GM18861 (cell line): ENCODE measurements around the gene SARM1.

ENCODE experiments used
- ATAC-seq: cut with Tn5 transposase; IDR thresholded peaks from one replicate; pipeline ENCODE4 v1.9.1; 2021; ENCODE audit not compliant: unreplicated experiment

SARM1 gene

GRCh38 chr17:28392491-28392890, 21.0 kb downstream of the SARM1 start:
- no peak for ATAC-seq

- no peak for ATAC-seq
Observed at GRCh38 chr17:28394337-28395116, 23.0 kb downstream of the SARM1 start.

- no peak for ATAC-seq
Observed at GRCh38 chr17:28395426-28395825, 23.9 kb downstream of the SARM1 start.

GRCh38 chr17:28395968-28396367, 24.5 kb downstream of the SARM1 start:
- ATAC-seq = no peak

- no peak for ATAC-seq
Observed at GRCh38 chr17:28396635-28397239, 25.2 kb downstream of the SARM1 start.

GRCh38 chr17:28397275-28397674, 25.8 kb downstream of the SARM1 start:
- no peak for ATAC-seq

- no peak for ATAC-seq
Observed at GRCh38 chr17:28397687-28398279, 26.3 kb downstream of the SARM1 start.

GRCh38 chr17:28398280-28398981, 26.9 kb downstream of the SARM1 start:
- ATAC-seq = no peak

GRCh38 chr17:28399808-28400207, 28.3 kb downstream of the SARM1 start:
- no peak for ATAC-seq

GRCh38 chr17:28402224-28402630, 30.7 kb downstream of the SARM1 start:
- no peak for ATAC-seq

- ATAC-seq = no peak
Observed at GRCh38 chr17:28402844-28403243, 31.4 kb downstream of the SARM1 start.

- ATAC-seq = no peak
Observed at GRCh38 chr17:28404007-28404406, 32.5 kb downstream of the SARM1 start.

- ATAC-seq = no peak
Observed at GRCh38 chr17:28404461-28404811, 32.9 kb downstream of the SARM1 start.

- no peak for ATAC-seq
Observed at GRCh38 chr17:28404812-28405570, 33.5 kb downstream of the SARM1 start.

GRCh38 chr17:28405632-28406472, 34.4 kb downstream of the SARM1 start, which contains the start of gene SLC46A1:
Gene SLC46A1 (minus strand): TSS chr17:28406212. CDS start chr17:28406114, 98 bp downstream.
- ATAC-seq = peak; percentile 52

GRCh38 chr17:28406473-28406814, 35.0 kb downstream of the SARM1 start:
- no peak for ATAC-seq

- no peak for ATAC-seq
Observed at GRCh38 chr17:28407130-28407973, 35.9 kb downstream of the SARM1 start.

- ATAC-seq = no peak
Observed at GRCh38 chr17:28407974-28408306, 36.4 kb downstream of the SARM1 start.

GRCh38 chr17:28412099-28412498, 40.6 kb downstream of the SARM1 start:
- no peak for ATAC-seq
